ENCODE results near the gene MAMSTR.

MAMSTR gene

GRCh38 chr19:48714759-48715675 lies 4.5 kb downstream of the MAMSTR start:
- TF ChIP-seq CTCF (IDR thresholded peaks at IDR 0.05; ENCODE audit: low read depth, low read length) (no peak), POLR2A (IDR thresholded peaks at IDR 0.05; ENCODE audit: extremely low read depth, insufficient read length) (no peak), MYC (IDR thresholded peaks at IDR 0.05; ENCODE audit: low read depth, low read length) (peak; percentile 23; the same call in 1 of the 2 replicates)
- TF ChIP-seq, protein P1, sequence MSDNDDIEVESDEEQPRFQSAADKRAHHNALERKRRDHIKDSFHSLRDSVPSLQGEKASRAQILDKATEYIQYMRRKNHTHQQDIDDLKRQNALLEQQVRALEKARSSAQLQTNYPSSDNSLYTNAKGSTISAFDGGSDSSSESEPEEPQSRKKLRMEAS (IDR thresholded peaks at IDR 0.05; ENCODE audit: low read depth, low read length) = 0 out of 2 replicates have a peak, but pooled peaks have one; percentile 8
- DNase-seq (ENCODE audit: low read depth) = no peak
- H3K4me3 ChIP-seq (ENCODE audit: low read depth, low read length) = peak overlapping the region; percentile 64

DNA sequence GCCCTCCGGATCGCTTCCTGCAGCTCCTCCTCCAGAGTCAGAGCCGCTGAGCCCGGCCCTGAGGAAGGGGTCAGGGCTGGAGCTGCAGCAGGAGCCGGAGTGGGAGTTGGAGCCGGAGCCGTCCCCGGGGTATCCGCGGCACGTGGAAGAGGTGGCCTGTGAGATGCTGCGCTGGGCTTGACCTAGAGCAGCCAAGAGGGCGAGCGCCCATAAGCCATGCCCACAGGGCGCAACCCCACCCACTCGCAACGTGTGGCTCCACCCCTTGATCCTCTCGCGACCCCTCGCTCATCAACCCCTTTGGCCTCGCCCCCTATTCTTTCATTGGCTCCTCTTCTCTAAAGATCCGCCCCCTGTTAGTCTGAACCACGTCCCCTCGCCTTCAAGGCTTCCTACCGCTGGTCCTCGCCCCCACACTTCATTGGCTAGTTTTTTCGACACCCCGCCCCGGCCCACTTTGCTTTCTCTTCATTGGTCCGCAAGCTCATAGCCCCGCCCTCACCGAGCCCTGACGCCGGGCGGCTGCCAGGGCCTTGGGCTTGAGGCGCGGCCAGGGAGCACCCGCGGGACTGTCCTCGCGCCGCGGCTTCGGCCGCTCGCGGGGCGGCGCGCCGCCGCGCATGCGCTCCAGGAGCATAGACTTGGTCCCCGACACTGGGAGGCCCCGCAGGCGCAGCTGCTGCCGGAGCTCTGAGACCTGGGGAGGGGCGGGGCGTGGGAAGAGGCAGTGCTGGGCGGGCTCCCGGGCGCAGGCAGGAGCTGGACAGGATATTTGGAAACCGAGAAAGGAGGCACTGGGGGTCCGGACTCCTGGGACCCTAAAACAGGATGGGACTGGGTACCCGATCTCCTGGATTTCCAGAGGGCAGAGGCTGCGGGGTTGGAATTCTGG lies 5.4 kb downstream of the MAMSTR start:
- TF ChIP-seq CTCF (IDR thresholded peaks at IDR 0.05; ENCODE audit: low read depth, low read length) (peak; percentile 23), MYC (IDR thresholded peaks at IDR 0.05; ENCODE audit: low read depth, low read length) (peak; percentile 61; the same call in 1 of the 2 replicates), POLR2A (IDR thresholded peaks at IDR 0.05; ENCODE audit: extremely low read depth, insufficient read length) (peak; percentile 63)
- TF ChIP-seq, protein P1 (IDR thresholded peaks at IDR 0.05; ENCODE audit: low read depth, low read length) = peak; percentile 78
- peak; percentile 100 for DNase-seq (ENCODE audit: low read depth)
- H3K4me3 ChIP-seq (ENCODE audit: low read depth, low read length) = peak overlapping the region; percentile 64

DNA sequence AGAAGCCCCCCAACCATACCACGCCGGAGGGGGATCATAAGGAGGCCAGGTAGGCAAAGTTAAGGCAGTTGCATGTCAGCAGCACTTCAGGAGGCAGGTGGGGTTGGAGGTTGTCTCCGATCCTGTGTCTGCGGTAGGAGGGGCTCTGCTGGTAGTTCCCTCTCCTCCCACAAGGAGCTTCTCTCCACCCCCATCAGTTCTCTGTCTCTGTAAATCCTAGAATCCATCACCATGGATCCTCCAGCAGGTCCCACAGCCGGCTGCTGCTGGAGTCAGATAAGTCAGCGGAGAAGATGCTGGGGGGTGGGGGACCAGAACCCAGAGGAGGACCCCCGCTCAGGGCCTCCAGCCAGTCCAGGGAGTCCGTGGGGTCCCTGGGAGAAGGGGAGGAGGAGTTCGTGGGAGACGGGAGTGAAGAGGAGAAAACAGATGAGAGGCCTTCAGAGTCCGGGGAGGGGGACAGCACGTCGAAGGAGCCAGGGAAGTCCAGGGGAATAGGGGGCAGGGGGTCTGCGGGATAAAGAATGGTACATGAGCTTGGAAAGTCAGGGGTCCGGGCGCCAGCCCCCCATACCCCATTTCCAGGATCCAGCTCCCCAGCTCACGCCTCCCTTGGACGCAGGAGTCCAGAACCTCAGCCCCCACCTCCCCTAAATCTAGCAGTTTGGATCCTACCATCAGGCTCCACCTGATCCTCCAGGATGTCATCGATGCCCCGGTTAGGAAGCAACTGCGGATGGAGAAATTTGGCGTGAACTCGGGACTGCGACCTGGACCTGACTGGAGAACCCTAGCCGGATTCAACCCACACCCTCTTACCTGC lies 6.3 kb downstream of the MAMSTR start:
- TF ChIP-seq POLR2A (IDR thresholded peaks at IDR 0.05; ENCODE audit: extremely low read depth, insufficient read length) (no peak), CTCF (IDR thresholded peaks at IDR 0.05; ENCODE audit: low read depth, low read length) (peak; percentile 32)
- H3K4me3 ChIP-seq (ENCODE audit: low read depth, low read length) = peak overlapping the region; percentile 63
- peak; percentile 60 for DNase-seq (ENCODE audit: low read depth)

DNA sequence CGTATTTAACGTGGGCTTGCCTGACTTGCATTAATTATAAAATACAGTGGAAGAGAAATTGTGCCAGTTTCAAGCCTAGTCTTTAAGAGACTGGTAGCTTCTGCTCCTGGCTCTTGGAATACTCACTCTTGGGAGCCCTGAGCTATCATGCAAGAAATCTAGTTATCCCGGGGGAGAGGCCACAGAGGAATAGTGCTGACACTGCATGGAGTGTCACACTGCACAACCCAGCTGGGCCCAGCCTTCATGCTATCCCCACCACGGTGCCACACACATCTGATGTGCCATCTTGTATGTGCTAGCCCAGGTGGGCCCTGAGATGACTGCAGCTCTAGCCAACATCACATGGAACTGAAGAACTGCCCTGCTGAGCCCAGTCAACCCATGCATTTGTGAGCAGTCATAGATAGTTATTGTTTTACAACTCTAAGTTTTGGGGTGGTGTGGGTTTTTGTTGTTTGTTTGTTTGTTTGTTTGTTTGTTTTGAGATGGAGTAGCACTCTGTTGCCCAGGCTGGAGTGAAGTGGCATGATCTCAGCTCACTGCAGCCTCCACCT lies 8.3 kb downstream of the MAMSTR start:
- no peak overlapping the region for H3K4me3 ChIP-seq (ENCODE audit: low read depth, low read length)
- no peak for TF ChIP-seq MYC (IDR thresholded peaks at IDR 0.05; ENCODE audit: low read depth, low read length)
- TF ChIP-seq POLR2A (IDR thresholded peaks at IDR 0.05; ENCODE audit: extremely low read depth, insufficient read length) = no peak
- TF ChIP-seq, protein P1 (IDR thresholded peaks at IDR 0.05; ENCODE audit: low read depth, low read length) = no peak
- no peak for TF ChIP-seq CTCF (IDR thresholded peaks at IDR 0.05; ENCODE audit: low read depth, low read length)
- no peak for DNase-seq (ENCODE audit: low read depth)

- TF ChIP-seq, protein P1 (IDR thresholded peaks at IDR 0.05; ENCODE audit: low read depth, low read length) = peak; percentile 47; the same call in 1 of the 2 replicates
- TF ChIP-seq MYC (IDR thresholded peaks at IDR 0.05; ENCODE audit: low read depth, low read length) (no peak), CTCF (IDR thresholded peaks at IDR 0.05; ENCODE audit: low read depth, low read length) (no peak), POLR2A (IDR thresholded peaks at IDR 0.05; ENCODE audit: extremely low read depth, insufficient read length) (no peak)
- no peak overlapping the region for H3K4me3 ChIP-seq (ENCODE audit: low read depth, low read length)
- DNase-seq (ENCODE audit: low read depth) = no peak
Measured at GRCh38 chr19:48708471-48708870, 11.1 kb downstream of the MAMSTR start.
